HG02623 (cell line): ENCODE data around the gene TBC1D24.
A peak's percentile ranks its signal among the peaks of the same experiment; 100 is the strongest.

Experiments
- ATAC-seq: cut with Tn5 transposase; IDR thresholded peaks from one replicate; pipeline ENCODE4 v1.9.1; 2021; ENCODE audit warnings: moderate library complexity; ENCODE audit not compliant: unreplicated experiment

The TBC1D24 gene

GRCh38 chr16:2498531-2499253 is 23.8 kb downstream of the TBC1D24 start:
- ATAC-seq, result no peak

- no peak for ATAC-seq
Measured at GRCh38 chr16:2499454-2499853, 24.5 kb downstream of the TBC1D24 start.

- no peak for ATAC-seq
Measured at GRCh38 chr16:2499890-2500429, 25.0 kb downstream of the TBC1D24 start.

GRCh38 chr16:2500430-2500917 is 25.5 kb downstream of the TBC1D24 start:
- ATAC-seq, result no peak

- no peak for ATAC-seq
Measured at GRCh38 chr16:2500918-2501750, 26.2 kb downstream of the TBC1D24 start.

- no peak for ATAC-seq
Measured at GRCh38 chr16:2501946-2502895, 27.3 kb downstream of the TBC1D24 start.

GRCh38 chr16:2505695-2506094 is 30.8 kb downstream of the TBC1D24 start:
- ATAC-seq, result no peak

GRCh38 chr16:2507052-2507659 is 32.2 kb downstream of the TBC1D24 start:
- ATAC-seq, result no peak

GRCh38 chr16:2507665-2508064 is 32.7 kb downstream of the TBC1D24 start:
- no peak for ATAC-seq

- ATAC-seq, result no peak
Measured at GRCh38 chr16:2508722-2509400, 33.9 kb downstream of the TBC1D24 start.

GRCh38 chr16:2511128-2511800 is 36.3 kb downstream of the TBC1D24 start:
- ATAC-seq, result no peak

GRCh38 chr16:2511996-2512734 is 37.2 kb downstream of the TBC1D24 start:
- ATAC-seq, result no peak

GRCh38 chr16:2512735-2513404 is 37.9 kb downstream of the TBC1D24 start:
- ATAC-seq, result no peak

GRCh38 chr16:2513405-2514332 is 38.7 kb downstream of the TBC1D24 start, which contains the start of gene ATP6V0C:
Gene ATP6V0C (plus strand): TSS chr16:2513952. CDS start chr16:2514104, 152 bp downstream.
- peak; percentile 65 for ATAC-seq

- ATAC-seq, result no peak
Measured at GRCh38 chr16:2514333-2515179, 39.6 kb downstream of the TBC1D24 start.
